Posterior cingulate gyrus (tissue), 11 donors: ENCODE data around the gene TTLL11.
"Not testable (repeated sequence)": the region's sequence is repeated elsewhere in the genome, so short reads cannot be mapped to it uniquely, and the experiment has no call there.

Experiments used
- DNase-seq, 10 donors: peaks; one replicate each; pipeline versions ENCODE4 v3.0.0 to v3.0.0-alpha.2; 2020 to 2021; ENCODE audit warnings: mixed read lengths in 3 of 10
- intact Hi-C: fragments of 100-400 bp; cut with DNase I; formaldehyde crosslinking; loops from one replicate; pipeline ENCODE4 v1.15.1; 2023

Gene TTLL11

GRCh38 chr9:122125509-122126330 lies 32.6 kb upstream of the TTLL11 start:
- peak in 3 of 10 donors; percentile 73 to 88 (median 85) for DNase-seq
- intact Hi-C loops: loop anchor here (1.0 to 10.0 kb wide), 5 partner anchors 139 to 689 kb away; partner anchors contain the start of genes MRRF and RBM18

GRCh38 chr9:122125158-122125508 lies 32.0 kb upstream of the TTLL11 start:
- peak; percentile 75 to 99 (median 90) for DNase-seq
- intact Hi-C loops: loop anchor here (1.0 to 10.0 kb wide), 5 partner anchors 140 to 690 kb away; partner anchors contain the start of genes MRRF and RBM18

- intact Hi-C loops: loop anchor here (10.0 kb wide), 3 partner anchors 140 to 690 kb away; partner anchors contain the start of genes MRRF and RBM18
- DNase-seq: peak in 1 of 10 donors; percentile 12
These were observed 31.4 kb upstream of the TTLL11 start for GRCh38 chr9:122124528-122124927.

- intact Hi-C loops: loop anchor here (10.0 kb wide), 3 partner anchors 141 to 691 kb away; partner anchors contain the start of genes MRRF and RBM18
- peak in 1 of 10 donors; percentile 18 for DNase-seq
These were observed 30.9 kb upstream of the TTLL11 start for GRCh38 chr9:122124048-122124447.

GRCh38 chr9:122122903-122123632 lies 30.0 kb upstream of the TTLL11 start:
- peak; percentile 54 to 97 (median 80) for DNase-seq
- intact Hi-C loops: loop anchor here (1.0 to 10.0 kb wide), 4 partner anchors 24 to 692 kb away; partner anchors contain the start of genes MRRF and RBM18

- intact Hi-C loops: loop anchor here (10.0 kb wide), 3 partner anchors 142 to 692 kb away; partner anchors contain the start of genes MRRF and RBM18
- peak in 1 of 10 donors; percentile 51 for DNase-seq
These were observed 29.4 kb upstream of the TTLL11 start for GRCh38 chr9:122122468-122122867.

- intact Hi-C loops: loop anchor here (10.0 kb wide), 3 partner anchors 143 to 693 kb away; partner anchors contain the start of genes MRRF and RBM18
- DNase-seq: peak in 1 of 10 donors; percentile 81
These were observed 28.8 kb upstream of the TTLL11 start for GRCh38 chr9:122121931-122122330.

- DNase-seq: peak in 1 of 10 donors; percentile 80
- intact Hi-C loops: loop anchor here (10.0 kb wide), 3 partner anchors 143 to 693 kb away; partner anchors contain the start of genes MRRF and RBM18
These were observed 28.3 kb upstream of the TTLL11 start for GRCh38 chr9:122121391-122121790.

- DNase-seq: peak in 1 of 10 donors; percentile 55
- intact Hi-C loops: loop anchor here (10.0 kb wide), 3 partner anchors 144 to 694 kb away; partner anchors contain the start of genes MRRF and RBM18
These were observed 27.4 kb upstream of the TTLL11 start for GRCh38 chr9:122120316-122121071.

GRCh38 chr9:122119721-122120120 lies 26.6 kb upstream of the TTLL11 start:
- intact Hi-C loops: loop anchor here (10.0 kb wide), 3 partner anchors 145 to 695 kb away; partner anchors contain the start of genes MRRF and RBM18
- peak in 1 of 10 donors; percentile 73 for DNase-seq

GRCh38 chr9:122119166-122119521 lies 26.0 kb upstream of the TTLL11 start:
- intact Hi-C loops: no loop called here
- DNase-seq: peak in 1 of 10 donors; percentile 24

GRCh38 chr9:122118343-122119165 lies 25.4 kb upstream of the TTLL11 start:
- intact Hi-C loops: no loop called here
- DNase-seq: no peak

GRCh38 chr9:122117241-122117640 lies 24.1 kb upstream of the TTLL11 start:
- intact Hi-C loops, DNase-seq: not testable (repeated sequence)

- no peak for DNase-seq
- intact Hi-C loops: no loop called here
These were observed 23.5 kb upstream of the TTLL11 start for GRCh38 chr9:122116448-122117173.

- intact Hi-C loops: no loop called here
- peak in 1 of 10 donors; percentile 18 for DNase-seq
These were observed 22.9 kb upstream of the TTLL11 start for GRCh38 chr9:122116040-122116439.

GRCh38 chr9:122115176-122116035 lies 22.3 kb upstream of the TTLL11 start:
- intact Hi-C loops: no loop called here
- DNase-seq: peak in 2 of 10 donors; percentile 40 to 77

- DNase-seq: peak in 1 of 10 donors; percentile 86
- intact Hi-C loops: no loop called here
These were observed 20.5 kb upstream of the TTLL11 start for GRCh38 chr9:122113574-122113973.
